Adipose tissue (tissue), 3 donors: ENCODE results near the gene DLG2. TPM values are rescaled to one million over a fixed set of nuclear protein-coding genes. Genes with fewer than 3 reads are reported as not detected.

ENCODE experiments used
- H3K27ac ChIP-seq: one replicate; pipeline ENCODE4 v1.5.1; 2013; ENCODE audit warnings: low read depth, low read length
- WGBS, 3 donors: extraction: QIAGEN DNeasy Blood & Tissue Kit; methylation state at CpG; one replicate each; pipeline ENCODE4 v1.1.7; 2013; 5-methylcytosine and 5-hydroxymethylcytosine counted together
- polyA plus RNA-seq, 3 donors: library from polyadenylated mRNA; stranded (reverse); fragments of 200-250 nt; gene quantifications; one replicate each; pipeline ENCODE4 v1.2.3, GENCODE V29; 2013
- donor health status: healthy with polysubstance abuse.
- donor health status: Bipolar disorder and iron deficiency.
- donor health status: healthy.

Gene DLG2
- polyA plus RNA-seq, 3 donors, result 0.51 to 1.7 (median 0.91) TPM

DNA sequence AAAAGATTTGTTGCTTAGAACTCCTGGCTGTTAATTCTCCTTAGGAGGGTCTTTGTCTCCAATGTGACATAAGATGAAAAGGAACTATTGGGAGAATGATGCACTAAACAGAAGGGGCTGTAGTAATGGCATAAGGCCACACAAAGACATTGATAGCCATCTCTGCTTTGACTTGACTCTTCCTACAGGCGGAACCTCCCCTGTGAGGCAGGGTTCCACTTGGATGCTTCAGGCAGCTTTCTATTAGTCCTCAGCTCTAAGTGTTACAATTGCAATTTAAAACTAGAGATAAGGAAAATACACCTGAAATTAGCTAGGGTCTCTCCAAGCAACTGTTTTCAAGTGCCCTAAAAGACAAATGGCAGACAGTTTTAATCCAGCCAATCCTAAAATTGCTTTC lies 1949.4 kb downstream of the DLG2 start:
- no peak overlapping the region for H3K27ac ChIP-seq
- WGBS, 3 donors, result 91 to 96% (median 93%) methylated on average over 1 of the region's 1 CpG

DNA sequence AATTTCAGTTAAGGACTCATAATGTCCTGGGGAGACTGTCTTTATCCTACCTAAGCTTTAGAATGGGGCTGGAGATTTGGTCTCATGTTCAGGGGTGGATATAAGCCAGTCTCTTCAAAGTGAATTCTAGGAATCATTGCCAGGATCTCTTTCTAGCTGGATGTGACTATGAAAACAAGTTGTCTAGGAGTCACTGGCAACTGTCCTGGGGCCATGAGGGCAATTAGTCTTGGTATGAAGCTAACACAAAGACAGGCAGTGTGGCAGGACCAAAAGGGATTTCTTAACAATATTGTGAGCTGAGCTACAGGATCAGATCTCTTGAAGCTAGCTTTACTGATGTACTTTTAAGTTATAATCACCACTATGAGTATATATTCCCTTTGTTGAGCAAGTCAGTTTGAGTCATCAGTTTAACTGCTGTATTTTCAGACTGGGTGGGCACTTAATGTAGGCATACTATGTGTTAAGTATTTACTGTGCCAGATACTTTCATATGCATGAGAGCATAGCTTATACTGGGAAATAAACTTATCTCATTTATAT lies 1951.0 kb downstream of the DLG2 start:
- H3K27ac ChIP-seq, result no peak overlapping the region

DNA sequence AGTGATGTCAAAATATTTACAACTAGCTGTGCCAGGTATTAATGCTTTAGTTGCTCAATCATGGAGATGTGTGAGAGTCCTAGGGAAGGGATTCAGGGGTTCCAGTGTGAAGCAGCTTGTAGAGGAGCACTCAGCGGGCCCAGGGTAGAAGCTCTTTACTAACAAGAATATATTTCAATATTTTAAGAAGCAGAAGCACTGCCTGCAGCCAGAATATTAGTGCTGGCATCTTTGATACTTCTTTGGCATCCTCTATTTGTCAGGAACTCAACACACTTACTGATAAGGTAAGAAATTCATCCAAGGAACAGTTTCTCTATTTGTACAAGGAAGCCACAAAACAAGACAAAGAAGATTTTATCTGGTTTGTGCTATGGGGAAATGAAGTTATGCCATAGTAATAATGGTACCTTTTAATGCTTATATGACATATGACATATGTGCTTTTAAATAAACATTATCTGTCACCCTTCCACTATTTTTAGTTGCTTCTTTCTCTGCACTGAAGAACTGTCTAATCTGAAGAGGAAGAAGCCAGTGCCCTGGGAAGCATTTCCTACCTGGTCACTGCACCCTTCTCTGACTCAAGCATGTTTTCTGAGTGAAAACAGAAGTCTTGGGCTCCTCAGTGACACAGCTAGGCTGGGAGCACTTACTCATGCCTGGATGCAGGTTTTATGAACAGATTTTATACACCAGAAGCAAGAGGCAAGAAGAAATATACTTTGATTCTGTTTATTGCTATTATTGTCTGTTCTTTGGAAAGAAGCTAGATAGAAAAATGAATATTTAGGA lies 1952.8 kb downstream of the DLG2 start:
- no peak overlapping the region for H3K27ac ChIP-seq
- WGBS, 3 donors, result 69 to 95% (median 74%) methylated on average over 1 of the region's 1 CpG

DNA sequence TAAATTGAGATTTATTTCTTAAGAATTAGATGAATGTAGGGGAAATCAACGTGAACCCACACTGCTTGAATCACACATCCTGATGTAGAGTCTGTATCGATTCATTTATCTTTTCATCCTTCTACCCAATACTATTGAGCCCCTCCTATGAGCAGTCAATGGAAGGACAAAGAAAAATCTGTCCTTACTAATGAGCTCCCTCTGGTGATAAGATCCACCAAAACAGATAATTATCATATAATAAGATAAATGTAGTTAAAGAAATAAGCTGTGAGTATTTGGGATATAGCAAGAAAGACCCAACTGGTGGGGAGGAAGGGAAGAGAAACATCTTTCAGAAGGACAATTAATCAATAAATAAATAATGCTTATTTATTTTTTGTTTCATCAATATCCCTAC lies 1955.9 kb downstream of the DLG2 start:
- H3K27ac ChIP-seq, result no peak overlapping the region
- WGBS, 3 donors, result 85 to 92% (median 91%) methylated on average over 2 of the region's 2 CpGs

DNA sequence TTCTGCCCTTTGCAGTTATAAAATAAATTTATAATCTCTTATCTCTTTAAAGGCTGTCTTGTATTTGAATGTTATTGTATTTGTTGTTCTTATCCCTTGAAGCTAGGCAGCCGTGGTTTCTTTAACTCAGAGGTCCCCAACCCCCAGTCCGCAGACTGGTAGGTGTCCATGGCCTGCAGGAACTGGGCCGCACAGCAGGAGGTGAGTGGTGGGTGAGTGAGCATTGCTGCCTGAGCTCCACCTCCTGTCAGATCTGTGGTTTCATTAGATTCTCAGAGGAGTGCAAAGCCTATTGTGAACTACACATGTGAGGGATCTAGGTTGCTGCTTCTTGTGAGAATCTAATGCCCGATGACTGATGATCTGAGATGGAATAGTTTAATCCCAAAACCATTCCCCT lies 1961.0 kb downstream of the DLG2 start:
- H3K27ac ChIP-seq, result no peak overlapping the region
- 82 to 86% (median 84%) methylated on average over 4 of the region's 4 CpGs for WGBS, 3 donors

DNA sequence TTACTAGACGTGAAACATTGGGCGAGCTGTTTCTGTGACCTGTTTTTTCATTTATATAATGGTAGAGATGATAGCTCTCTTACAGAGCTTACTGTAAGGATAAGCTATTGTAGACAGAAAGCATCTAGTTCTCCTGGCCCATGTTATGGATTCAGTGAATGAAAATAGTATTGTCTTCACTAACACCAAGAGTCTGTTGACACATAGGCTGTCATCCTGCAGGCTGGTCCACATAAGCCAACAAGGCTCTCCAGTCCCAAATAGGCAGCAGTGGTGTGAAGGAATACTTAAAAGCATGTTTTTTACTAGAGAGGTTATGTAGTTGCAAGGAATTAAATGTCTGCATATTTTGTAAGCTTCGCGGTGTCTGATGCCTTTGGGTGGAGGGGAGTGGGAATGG lies 1963.2 kb downstream of the DLG2 start:
- WGBS, 3 donors, result 94 to 98% (median 97%) methylated on average over 4 of the region's 4 CpGs
- H3K27ac ChIP-seq, result no peak overlapping the region

DNA sequence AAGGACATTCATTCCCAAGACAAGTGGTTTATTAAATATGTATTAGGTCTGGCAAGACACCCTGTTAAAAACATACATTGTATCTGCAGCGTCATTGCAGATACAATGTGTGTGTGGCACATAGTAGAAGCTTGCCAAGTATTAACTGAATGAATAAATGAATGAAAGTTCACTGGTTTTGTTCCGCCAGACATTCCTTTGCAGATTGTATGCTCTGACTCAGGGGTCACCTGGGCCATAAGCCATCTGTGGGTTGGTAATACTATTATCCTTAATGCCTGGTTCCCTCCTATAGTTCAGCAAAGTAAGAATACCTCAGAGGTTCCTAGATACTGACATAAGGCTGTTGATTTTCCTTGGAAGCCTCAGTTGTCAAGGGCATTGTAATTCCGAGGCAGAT lies 1963.7 kb downstream of the DLG2 start:
- WGBS, 3 donors, result 76 to 82% (median 78%) methylated on average over 3 of the region's 3 CpGs
- no peak overlapping the region for H3K27ac ChIP-seq

DNA sequence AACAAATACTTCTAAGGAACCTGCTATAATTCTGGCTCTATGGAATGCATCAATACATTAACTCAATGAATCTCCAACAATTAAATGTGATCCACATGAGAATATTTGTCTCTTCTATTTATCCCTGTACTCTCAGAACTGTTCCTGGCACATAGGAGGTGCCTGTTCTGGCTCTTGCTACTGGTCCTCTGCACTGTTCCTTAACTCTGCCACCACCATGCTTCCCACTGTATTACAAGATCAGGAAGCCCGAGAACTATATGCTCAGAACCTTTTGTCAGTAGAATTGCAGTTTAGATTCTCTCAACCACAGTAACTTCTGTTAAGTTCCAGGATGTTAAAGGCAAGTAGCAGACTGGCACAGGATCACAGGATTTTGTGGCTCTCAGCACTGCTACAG lies 1964.7 kb downstream of the DLG2 start:
- 84 to 93% (median 92%) methylated on average over 1 of the region's 1 CpG for WGBS, 3 donors
- H3K27ac ChIP-seq, result no peak overlapping the region

DNA sequence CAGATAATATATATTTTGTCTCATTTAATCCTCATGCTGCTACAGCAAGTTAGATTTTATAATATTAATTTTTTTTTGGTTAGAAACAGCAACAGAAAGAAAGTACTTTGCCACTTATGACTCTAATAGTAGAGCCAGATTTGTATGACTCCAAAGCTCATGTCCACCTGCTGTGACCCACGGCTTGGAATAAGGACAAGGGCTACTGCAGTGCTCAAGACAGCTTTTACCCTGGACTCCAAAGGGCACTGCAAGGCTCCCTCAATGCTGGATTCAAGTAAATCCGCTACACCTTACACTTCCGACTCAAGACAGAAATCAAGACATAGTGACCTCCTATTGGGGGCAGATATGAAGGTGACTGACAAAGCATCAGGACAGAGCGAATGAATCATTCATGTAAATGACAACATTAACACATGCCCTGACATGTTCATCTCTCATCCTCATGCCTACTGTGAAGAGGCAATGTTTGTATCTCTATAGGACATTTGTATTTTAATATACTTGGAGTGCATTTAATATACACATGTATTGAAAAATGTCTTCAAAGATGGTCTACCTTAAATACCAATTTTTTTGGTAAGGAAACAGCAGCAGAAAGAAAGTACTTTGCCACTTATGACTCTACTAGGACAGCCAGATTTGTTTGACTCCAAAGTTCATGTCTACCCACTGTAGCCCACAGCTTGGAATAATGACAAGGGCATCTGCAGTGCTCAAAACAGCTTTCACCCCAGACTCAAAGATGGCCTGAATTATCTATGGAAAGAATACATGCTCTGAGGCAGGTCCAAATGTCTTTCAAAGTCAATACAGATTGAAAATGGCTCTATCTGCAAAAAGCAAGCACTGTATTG lies 1965.4 kb downstream of the DLG2 start:
- WGBS, 3 donors, result 89 to 90% (median 90%) methylated on average over 4 of the region's 4 CpGs
- no peak overlapping the region for H3K27ac ChIP-seq

DNA sequence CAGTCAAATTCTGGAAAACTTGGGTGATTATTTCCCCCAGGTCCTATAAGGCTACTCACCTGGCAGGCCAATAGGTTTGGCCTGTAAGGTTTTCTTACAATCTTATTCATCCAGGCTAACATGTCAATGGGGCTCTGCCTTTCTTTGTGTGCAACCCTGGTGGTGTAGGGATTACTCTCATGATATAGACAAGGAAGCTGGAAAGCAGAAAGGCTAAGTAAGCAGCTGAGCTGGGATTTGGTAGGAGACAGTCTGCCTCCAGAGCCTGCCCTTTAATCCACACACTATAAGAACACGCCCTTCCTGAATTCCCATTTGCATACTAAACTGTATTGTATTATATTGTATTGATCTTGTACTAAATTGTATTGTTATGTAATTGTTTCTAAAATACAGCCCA lies 1967.7 kb downstream of the DLG2 start:
- WGBS, 3 donors, result 83 to 93% (median 92%) methylated on average over 1 of the region's 1 CpG
- no peak overlapping the region for H3K27ac ChIP-seq

DNA sequence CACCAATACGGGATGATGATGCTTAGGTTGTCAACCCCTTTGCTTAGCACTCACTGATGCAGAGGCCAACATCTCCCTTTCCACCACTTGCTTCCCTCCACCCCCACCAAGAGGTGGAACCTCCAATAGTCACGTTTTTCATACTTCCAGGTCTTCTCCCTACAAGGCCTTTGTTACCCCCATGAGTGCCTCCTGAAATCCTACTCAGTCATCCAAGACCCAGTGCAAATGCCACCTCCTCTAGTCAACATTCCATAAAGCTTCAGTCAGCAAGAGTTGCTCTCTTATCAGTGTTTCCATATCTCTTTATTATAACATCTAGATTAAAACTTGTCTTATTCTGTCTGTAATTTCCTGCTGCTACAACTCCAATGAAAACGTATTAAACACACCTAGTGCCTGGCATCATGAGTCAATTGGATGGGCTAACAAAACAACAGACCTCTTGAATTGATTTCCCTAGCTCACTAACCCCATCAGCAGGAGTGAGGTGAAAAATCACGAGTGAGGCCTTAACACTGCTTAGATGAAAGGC lies 1970.3 kb downstream of the DLG2 start:
- WGBS, 3 donors, result 60 to 73% (median 64%) methylated on average over 4 of the region's 4 CpGs
- no peak overlapping the region for H3K27ac ChIP-seq

DNA sequence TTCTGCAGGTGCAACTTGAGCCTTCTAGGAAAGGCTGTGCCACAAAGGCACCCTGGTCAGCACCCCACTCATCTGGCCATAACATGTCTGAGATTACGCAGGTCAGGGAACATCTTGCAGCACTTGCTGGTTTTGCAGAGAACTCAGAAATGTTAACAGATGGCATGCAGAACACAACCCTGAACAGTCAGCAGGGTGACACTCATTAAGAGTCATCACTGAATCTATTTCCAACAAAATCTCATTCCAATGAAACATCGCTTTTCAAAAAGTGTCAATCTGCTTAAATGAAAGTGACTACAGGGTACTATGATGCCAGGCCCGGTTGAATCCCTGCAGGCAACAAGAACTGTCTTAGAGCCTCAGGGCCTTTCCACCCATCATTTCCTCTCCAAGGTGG lies 1971.2 kb downstream of the DLG2 start:
- no peak overlapping the region for H3K27ac ChIP-seq
- 91 to 95% (median 93%) methylated on average over 3 of the region's 3 CpGs for WGBS, 3 donors

DNA sequence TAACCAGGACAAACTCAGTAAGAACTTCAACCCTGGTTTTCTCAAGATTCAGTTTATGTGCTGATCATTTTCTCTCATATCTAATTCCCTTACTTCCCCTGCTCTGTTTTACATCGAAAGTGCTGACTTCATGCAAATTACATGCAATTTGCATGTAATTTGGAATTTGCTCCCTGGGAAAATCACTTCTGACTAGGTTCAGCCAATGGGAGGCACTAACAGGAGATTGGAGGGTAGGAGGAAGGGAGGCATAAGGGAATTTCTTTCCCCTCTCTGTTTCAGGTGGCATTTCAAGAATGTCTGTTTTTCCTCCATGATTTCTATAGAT lies 1977.7 kb downstream of the DLG2 start:
- WGBS, 3 donors, result 64 to 75% (median 67%) methylated on average over 1 of the region's 1 CpG
- no peak overlapping the region for H3K27ac ChIP-seq

DNA sequence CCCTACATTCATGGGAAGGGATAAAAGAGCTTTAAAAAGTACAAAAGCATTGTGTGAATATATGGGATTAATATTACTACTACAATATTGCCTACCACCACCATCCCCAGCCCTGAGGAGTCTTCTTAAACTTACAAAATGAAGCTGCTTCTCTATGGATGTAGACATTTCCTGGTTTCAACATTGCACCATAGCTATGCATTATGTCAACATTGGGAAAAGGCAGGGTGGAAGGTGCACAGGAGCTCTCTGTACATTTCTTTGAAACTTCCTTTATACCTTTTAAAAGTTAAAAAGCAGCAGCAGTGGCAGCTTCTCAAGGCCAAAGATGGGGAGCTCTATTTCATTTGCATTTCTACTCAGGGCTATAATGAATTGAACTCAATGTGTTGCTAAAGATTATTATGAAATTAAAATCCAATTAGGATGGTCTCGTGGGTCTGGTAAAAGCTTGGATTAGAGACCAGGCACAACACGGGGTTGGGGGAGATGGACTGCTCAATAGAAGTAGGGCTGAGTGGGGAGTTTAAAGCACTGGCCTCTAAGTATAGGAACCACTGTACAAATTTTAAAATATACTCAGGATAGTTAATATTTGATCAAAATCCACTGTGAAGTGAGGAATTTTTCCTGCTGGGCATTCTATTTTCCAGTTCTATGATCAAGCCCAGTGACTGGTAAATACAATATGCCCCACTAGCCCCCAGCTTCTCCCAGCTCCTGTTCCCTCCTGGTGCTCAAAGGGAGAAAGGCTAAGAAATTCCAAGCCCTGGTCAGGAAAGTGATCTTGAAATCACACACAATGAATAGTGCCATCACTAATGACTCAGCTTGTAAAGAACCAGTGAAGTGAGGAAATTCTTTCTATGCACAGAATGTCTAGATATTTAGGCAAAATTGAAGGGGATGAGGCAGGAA lies 1978.3 kb downstream of the DLG2 start:
- H3K27ac ChIP-seq, result no peak overlapping the region
- 65 to 84% (median 81%) methylated on average over 2 of the region's 2 CpGs for WGBS, 3 donors

DNA sequence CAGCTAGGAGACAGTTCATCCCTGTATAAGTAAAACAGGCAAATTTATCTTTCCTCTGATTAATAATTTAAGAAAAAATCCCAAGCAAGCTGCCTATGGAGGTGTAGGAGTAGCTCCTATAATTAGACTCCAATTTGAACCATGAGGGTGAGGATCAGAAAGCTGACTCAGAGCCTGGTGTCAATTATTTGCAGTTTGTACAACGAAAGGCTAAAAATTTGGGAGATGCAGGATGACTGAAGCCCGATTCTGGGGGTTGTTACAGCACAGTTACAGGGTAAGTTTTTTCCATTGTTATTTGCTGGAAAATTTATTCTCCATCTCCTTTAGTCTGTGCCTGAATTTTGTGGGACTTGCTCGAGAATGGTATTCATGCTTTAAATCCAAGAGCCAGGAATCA lies 1981.6 kb downstream of the DLG2 start:
- WGBS, 3 donors, result 78 to 88% (median 83%) methylated on average over 3 of the region's 3 CpGs
- no peak overlapping the region for H3K27ac ChIP-seq

DNA sequence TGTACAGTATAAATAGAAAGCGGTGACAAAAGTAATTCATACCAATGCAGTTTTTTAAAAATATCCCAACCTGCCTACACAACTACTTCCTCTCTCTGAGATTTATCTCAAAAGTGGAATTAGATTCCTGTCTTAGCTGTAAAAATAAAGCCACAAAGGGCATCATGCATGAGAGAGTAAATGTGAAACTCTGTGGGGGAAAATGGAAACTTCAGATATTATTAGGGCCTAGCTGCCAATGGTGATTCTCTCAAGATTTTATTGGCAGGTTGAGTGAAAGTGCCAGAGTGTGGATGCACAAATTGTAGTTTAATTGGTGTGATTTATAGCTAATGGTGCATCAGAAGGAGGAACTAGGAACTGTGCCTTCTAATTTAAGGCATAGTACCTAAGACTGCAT lies 1984.0 kb downstream of the DLG2 start:
- H3K27ac ChIP-seq, result no peak overlapping the region
- 81 to 97% (median 93%) methylated on average over 1 of the region's 1 CpG for WGBS, 3 donors

DNA sequence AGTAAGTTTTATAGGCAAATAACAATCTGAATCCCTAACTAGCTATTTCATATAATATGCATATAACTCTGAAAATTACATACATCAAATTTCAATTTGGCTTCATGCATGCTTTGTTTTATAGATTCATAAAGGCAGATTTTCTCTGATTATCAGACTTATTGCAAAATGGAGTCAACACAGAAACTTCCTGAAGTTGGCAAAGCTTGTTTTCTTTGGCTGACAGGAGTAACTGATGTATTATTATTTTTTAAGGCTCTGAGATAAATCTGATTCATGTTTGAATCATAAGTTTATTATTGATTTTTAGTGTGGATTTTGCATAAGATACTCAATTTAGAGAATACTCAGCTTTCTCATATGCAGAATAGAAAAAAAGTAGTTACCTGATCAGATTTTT lies 1984.6 kb downstream of the DLG2 start:
- H3K27ac ChIP-seq, result no peak overlapping the region

DNA sequence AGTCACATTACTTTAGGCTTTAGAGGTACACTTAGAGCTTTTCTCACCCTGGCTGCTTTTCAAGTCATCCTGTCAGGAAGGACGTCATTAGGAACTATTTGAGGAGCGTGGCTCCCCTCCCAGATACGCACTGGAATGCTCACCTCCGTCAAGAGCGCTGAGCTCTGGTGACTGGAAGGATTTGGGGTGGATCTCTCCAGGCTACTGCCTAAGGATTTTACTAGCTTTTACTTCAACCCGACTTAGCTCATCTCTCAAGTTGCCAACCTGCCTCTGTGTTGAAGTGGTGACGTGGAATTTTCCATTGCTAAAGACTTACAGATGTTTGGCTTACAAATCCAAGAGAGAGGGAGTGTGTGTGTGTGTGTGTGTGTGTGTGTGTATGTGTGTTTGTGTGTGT lies 1985.6 kb downstream of the DLG2 start:
- WGBS, 3 donors, result 34 to 62% (median 50%) methylated on average over 7 of the region's 7 CpGs
- H3K27ac ChIP-seq, result no peak overlapping the region
